AG04450 (cell line): ENCODE results near the gene DMGDH. TPM values are rescaled to one million over a fixed set of nuclear protein-coding genes. Genes with fewer than 3 reads are reported as not detected.

ENCODE experiments used
- CTCF ChIA-PET: fragments of 300-600, 350-600 bp; formaldehyde crosslinking; extraction: SDS; loops from one replicate; lab custom pipeline; 2022; ENCODE audit warnings: antibody characterized with exemption, inconsistent platforms; lab: Charles Lee
- POLR2A ChIA-PET: fragments of 350-600 bp; formaldehyde crosslinking; extraction: SDS; loops from one replicate; lab custom pipeline; 2021; ENCODE audit warnings: antibody characterized with exemption, inconsistent platforms; lab: Yijun Ruan, JAX
- DNase-seq: peaks from one replicate; pipeline ENCODE4 v3.0.0-alpha.2; 2011; ENCODE audit warnings: low read depth, low spot score
- H3K27ac ChIP-seq: one replicate; pipeline ENCODE4 v1.5.1; 2012; ENCODE audit warnings: low read depth, low read length, control low read depth
- H3K27me3 ChIP-seq: one replicate; pipeline ENCODE4 v1.6.0; 2012; ENCODE audit warnings: low read length; ENCODE audit not compliant: control insufficient read depth, insufficient read depth
- H3K4me3 ChIP-seq: 2 replicates; pipeline ENCODE4 v1.5.1; 2011; ENCODE audit warnings: mild to moderate bottlenecking, low read depth, low read length, control low read depth
- H3K9me3 ChIP-seq: 2 replicates; pipeline ENCODE4 v1.5.1; 2012; ENCODE audit warnings: low read length; ENCODE audit not compliant: control insufficient read depth, insufficient read depth
- polyA plus RNA-seq: library from polyadenylated mRNA; depleted of rRNA; stranded (reverse); fragments of >200 nt; gene quantifications from 2 replicates; pipeline ENCODE4 v1.2.3, GENCODE V29; 2011
- TF ChIP-seq, protein P1 (sequence below): IDR thresholded peaks from 2 replicates; pipeline ENCODE4 v1.5.1; 2011; ENCODE audit warnings: low read depth, low read length, control low read depth, inconsistent platforms

Gene DMGDH
- polyA plus RNA-seq, 1 experiment = 1.9 TPM

GRCh38 chr5:79014631-79015030, 54.8 kb downstream of the DMGDH start:
- no peaks in the 10 kb centered on the region for H3K27me3 ChIP-seq
- no peak for DNase-seq
- H3K27ac ChIP-seq = no peak overlapping the region
- no peak overlapping the region for H3K4me3 ChIP-seq
- CTCF ChIA-PET = interaction anchor here (2.6 kb wide), 1 partner anchor 10 kb away, joined by 16 read pairs; no protein-coding TSS in a partner anchor
- POLR2A ChIA-PET = no interaction called here
- TF ChIP-seq, protein P1, sequence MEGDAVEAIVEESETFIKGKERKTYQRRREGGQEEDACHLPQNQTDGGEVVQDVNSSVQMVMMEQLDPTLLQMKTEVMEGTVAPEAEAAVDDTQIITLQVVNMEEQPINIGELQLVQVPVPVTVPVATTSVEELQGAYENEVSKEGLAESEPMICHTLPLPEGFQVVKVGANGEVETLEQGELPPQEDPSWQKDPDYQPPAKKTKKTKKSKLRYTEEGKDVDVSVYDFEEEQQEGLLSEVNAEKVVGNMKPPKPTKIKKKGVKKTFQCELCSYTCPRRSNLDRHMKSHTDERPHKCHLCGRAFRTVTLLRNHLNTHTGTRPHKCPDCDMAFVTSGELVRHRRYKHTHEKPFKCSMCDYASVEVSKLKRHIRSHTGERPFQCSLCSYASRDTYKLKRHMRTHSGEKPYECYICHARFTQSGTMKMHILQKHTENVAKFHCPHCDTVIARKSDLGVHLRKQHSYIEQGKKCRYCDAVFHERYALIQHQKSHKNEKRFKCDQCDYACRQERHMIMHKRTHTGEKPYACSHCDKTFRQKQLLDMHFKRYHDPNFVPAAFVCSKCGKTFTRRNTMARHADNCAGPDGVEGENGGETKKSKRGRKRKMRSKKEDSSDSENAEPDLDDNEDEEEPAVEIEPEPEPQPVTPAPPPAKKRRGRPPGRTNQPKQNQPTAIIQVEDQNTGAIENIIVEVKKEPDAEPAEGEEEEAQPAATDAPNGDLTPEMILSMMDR = no peak
- peaks cover 10% of the 10 kb centered on the region; the same call in 1 of the 2 replicates for H3K9me3 ChIP-seq

- ChIA-PET POLR2A (no interaction called here), CTCF (interaction anchor here (1.2 to 4.0 kb wide), 2 partner anchors 8 to 12 kb away, joined by 6 to 33 read pairs; no protein-coding TSS in a partner anchor)
- TF ChIP-seq, protein P1 = no peak
- Histone ChIP-seq H3K27me3 (no peaks in the 10 kb centered on the region), H3K27ac (no peak overlapping the region), H3K4me3 (no peak overlapping the region), H3K9me3 (peaks cover 10% of the 10 kb centered on the region; the same call in 1 of the 2 replicates)
- no peak for DNase-seq
Measured at GRCh38 chr5:79011869-79012268, 57.6 kb downstream of the DMGDH start.

GRCh38 chr5:79011219-79011836, 58.1 kb downstream of the DMGDH start:
- ChIA-PET POLR2A (no interaction called here), CTCF (interaction anchor here (0.6 to 4.0 kb wide), 6 partner anchors 9 to 679 kb away, joined by 4 to 33 read pairs (median 9); no protein-coding TSS in a partner anchor)
- Histone ChIP-seq H3K9me3 (peaks cover 10% of the 10 kb centered on the region; the same call in 1 of the 2 replicates), H3K4me3 (no peak overlapping the region), H3K27ac (no peak overlapping the region), H3K27me3 (no peaks in the 10 kb centered on the region)
- peak; percentile 8 for DNase-seq
- TF ChIP-seq, protein P1 = peak; percentile 30

DNA sequence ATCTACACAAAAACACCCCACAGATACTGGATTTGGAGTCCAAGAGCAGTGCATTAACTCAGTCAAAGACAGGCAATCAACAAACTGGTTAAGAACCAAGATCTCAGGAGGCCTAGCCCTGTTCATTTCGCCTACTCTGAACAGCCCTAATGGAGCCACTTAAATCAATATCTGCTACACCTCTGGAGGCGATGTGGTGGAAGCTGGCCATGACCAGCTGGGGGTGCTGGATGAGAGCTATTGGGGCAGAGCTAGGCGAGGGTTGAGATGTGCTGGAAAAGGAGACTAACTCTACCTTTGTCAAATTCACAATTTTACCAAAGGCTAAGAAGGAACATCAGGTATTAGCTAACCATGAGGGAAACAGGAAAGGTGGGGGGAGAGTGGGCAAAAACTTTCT, 61.1 kb downstream of the DMGDH start:
- Histone ChIP-seq H3K27me3 (no peaks in the 10 kb centered on the region), H3K27ac (no peak overlapping the region), H3K9me3 (peaks cover 10% of the 10 kb centered on the region; the same call in 1 of the 2 replicates), H3K4me3 (no peak overlapping the region)
- ChIA-PET CTCF (interaction anchor here (0.6 to 1.7 kb wide), 4 partner anchors 13 to 341 kb away, joined by 3 to 8 read pairs (median 6); no protein-coding TSS in a partner anchor), POLR2A (no interaction called here)
- DNase-seq = no peak
- TF ChIP-seq, protein P1 = no peak

GRCh38 chr5:79007872-79008271, 61.6 kb downstream of the DMGDH start:
- POLR2A ChIA-PET = no interaction called here
- Histone ChIP-seq H3K4me3 (no peak overlapping the region), H3K27ac (no peak overlapping the region), H3K9me3 (peaks cover 10% of the 10 kb centered on the region; the same call in 1 of the 2 replicates), H3K27me3 (no peaks in the 10 kb centered on the region)
- TF ChIP-seq, protein P1 = no peak
- DNase-seq = no peak
- CTCF ChIA-PET = interaction anchor here (1.2 to 1.7 kb wide), 4 partner anchors 13 to 125 kb away, joined by 6 to 9 read pairs (median 8); no protein-coding TSS in a partner anchor
